Measurements from ENCODE around the gene STPG4.

The STPG4 gene

GRCh38 chr2:47070920-47071824, 83.9 kb downstream of the STPG4 start:
- peak; percentile 69 for DNase-seq (ENCODE audit: low spot score)

- no peak for DNase-seq (ENCODE audit: low spot score)
Measured at GRCh38 chr2:47070155-47070919, 84.8 kb downstream of the STPG4 start.

GRCh38 chr2:47069628-47070154, 85.4 kb downstream of the STPG4 start:
- DNase-seq (ENCODE audit: low spot score): no peak

GRCh38 chr2:47068981-47069627, 86.0 kb downstream of the STPG4 start:
- no peak for DNase-seq (ENCODE audit: low spot score)

- DNase-seq (ENCODE audit: low spot score): no peak
Measured at GRCh38 chr2:47067788-47068407, 87.2 kb downstream of the STPG4 start.

- no peak for DNase-seq (ENCODE audit: low spot score)
Measured at GRCh38 chr2:47065771-47066380, 89.2 kb downstream of the STPG4 start.

- no peak for DNase-seq (ENCODE audit: low spot score)
Measured at GRCh38 chr2:47065343-47065742, 89.8 kb downstream of the STPG4 start.

DNA sequence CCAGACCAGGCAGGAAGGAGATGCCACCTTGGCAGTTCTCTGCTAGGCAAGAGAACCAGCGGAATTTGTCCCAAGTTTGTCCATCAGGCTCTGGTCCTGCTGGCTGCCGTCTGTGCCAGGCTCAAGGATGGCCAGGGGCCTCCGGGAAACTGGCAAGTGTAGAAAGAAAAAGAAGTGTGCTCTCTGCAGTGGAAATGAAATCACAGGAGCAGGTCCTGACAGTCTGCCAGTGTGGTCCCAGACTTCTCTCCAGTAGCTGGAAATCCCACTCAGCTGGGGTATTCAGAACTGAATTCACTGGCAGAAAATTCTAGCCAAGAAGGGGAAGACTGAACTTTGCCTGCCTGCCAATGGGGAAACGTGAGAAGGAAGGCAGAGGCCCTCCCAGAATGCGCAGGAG, 91.0 kb downstream of the STPG4 start:
- no peak for DNase-seq (ENCODE audit: low spot score)

DNA sequence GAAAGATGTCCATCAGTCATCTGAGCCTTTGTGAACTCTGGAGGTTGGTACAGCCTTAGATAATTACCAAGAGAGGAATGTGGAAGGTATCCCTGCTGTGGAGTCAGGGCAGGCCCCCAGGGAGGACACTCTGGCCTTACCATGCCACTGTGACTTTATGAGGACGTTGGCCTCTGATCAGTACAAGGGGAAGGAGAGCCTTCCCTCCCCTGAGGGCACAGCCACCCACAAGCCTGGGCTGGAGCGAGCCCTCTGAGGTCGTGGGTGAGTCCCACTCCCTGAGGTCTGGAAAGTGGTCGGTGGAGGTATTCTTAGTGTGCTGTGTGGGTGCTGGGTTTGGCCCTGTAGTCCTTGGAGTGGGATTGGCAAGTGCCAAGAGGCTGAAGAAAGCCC, 91.6 kb downstream of the STPG4 start:
- no peak for DNase-seq (ENCODE audit: low spot score)

DNA sequence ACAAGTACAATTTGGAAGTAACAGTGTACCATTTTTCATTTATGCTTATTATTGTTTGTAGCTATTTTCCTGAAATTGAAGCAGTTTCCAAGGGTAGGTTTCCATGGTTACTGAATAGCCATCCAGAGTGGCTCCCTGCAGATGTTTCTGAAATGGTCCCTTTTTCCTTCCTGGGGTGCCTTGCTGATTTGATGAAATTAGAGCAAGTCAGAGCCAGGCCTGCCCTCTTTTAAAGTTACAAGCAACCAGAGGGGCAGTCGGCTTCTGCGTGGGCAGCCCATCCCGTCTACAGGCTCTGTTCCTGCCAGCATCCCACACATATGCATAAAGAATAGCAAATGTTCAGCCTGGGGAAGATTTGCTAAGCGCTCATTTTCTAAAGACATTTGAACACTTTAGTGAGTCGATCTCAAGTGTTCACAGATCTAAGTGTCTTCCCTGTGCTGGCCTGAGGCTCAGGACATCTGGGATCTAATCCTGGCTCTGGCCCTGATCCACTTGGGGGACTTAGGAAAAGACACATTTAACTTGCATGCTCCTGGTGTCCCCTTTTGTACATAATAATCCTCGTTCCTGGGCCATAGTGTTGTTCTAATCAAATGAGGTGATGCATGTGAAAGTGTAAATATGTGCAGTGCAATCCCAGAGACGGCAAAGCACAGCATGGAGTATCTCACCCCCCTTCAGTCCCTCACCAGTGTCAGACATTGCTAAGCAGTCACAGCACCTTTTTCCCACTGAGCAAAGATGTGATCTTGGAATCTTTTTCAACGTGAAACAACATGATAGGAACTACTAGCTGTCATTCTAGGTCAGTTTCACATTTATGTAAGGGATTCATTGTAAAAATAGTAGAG, 92.2 kb downstream of the STPG4 start:
- DNase-seq (ENCODE audit: low spot score): no peak

DNA sequence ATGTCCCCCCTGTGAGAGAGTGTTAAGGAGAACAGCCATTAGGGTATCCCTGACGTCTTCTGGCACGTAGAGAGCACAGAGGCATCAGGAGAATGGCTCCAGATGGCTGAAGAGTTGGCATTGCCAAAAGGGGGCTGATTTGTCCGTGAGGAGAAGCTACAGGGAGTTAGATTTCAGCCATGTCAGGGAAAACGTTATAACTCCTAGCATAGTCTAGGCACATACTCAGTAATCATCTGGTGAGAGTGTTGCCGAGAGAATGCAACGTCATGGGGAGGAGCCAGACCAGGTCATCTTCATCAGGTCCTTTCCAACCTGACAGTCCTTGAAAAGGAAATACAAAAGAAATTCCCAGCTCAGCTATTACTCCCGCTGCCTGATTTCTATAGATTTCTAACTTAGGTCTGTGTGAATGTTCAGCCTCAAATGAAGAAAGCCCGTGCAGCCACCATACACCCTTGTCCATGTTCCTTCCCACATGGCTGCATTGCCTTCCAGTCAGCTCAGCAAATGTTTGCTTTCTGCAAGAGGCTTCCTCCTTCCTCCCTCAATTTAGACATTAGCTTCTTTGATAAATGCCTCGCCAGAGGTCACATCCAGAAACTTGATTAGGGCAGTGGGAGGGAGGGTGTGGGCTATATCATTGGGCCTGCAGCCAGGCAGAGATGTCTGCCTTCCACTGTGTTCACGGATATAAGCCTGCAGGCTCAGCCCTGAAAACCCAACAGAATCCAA, 93.0 kb downstream of the STPG4 start:
- no peak for DNase-seq (ENCODE audit: low spot score)

DNA sequence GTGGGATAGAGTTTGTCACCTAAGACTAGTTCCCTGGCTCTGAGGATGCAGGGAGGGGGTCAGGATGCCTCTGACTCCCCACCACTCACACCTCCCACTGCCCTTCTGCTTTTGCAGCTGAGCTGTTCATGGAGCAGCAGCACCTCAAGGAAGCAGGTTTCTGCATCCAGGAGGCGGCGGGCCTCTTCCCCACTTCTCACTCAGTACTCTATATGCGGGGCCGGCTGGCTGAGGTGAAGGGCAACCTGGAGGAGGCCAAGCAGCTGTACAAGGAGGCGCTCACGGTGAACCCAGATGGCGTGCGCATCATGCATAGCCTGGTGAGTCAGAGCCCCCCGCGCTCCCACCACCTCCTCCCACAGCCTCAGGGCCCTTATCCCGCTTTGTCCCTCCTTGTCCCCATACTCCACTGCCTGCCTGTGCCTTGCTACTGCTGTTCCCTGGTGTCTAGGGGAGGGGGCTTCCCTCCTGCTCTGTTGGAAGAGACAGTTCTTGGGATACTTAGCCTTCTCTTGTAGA, 94.4 kb downstream of the STPG4 start:
- no peak for DNase-seq (ENCODE audit: low spot score)

DNA sequence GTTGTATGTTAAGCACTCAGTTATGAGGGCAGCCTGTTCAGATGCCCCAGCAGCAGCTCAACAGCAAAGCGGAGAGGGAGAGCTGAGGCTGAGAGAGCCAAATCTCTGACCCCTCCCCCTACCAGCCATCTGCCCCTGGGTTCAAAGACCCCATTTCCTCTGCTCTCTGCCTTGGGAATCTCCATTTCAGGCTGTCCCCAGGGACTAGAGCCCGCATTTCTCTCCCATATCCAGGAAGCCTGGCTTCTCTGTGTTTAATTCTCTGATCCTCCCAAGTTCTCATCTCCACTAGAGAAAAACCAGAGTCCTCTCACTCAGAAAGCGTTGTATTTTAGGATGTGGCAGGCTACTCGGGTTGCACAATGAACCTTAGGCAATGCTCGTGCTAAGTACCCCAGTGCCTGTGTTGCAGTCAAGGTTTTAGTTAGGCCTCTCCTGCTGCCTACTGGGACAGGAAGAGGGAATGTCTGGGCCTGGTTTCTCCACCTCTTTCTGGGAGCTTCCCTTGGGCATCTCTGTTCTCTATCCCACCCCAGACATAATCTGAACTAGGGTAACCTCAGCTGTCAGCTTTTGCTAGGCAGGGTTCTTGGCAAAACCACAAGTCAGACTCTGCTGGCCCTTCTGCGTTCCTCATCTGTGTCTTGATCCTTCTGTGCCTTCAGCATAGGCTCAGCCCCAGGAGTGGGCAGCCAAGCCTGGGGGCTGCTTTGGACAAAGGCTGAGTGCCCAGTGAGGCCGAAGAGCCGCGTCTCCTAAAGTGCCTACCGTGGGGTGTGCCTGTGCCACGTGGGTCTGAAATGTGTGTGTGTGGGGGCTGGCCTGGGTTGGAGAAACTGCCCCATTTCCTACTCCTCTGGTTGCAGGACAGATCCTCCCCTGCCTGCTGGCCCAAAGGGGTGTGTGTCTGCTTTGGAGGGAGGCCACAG, 96.8 kb downstream of the STPG4 start:
- DNase-seq (ENCODE audit: low spot score): no peak

DNA sequence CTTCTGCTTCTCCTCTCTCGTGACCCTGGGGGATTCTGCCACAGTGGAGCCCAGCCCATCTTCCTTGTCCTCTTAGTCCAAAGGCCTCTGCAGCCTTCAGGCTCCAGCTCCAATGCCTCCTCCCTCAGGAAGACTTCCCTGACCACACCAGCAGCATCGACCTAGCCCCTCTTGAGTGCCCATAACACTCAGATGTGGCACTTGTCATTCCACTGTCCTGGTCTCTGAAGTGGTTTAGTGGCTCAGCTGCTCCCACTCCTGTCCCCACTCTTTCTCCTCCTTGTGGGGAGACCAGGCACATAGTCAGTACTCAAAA, 97.5 kb downstream of the STPG4 start:
- no peak for DNase-seq (ENCODE audit: low spot score)

DNA sequence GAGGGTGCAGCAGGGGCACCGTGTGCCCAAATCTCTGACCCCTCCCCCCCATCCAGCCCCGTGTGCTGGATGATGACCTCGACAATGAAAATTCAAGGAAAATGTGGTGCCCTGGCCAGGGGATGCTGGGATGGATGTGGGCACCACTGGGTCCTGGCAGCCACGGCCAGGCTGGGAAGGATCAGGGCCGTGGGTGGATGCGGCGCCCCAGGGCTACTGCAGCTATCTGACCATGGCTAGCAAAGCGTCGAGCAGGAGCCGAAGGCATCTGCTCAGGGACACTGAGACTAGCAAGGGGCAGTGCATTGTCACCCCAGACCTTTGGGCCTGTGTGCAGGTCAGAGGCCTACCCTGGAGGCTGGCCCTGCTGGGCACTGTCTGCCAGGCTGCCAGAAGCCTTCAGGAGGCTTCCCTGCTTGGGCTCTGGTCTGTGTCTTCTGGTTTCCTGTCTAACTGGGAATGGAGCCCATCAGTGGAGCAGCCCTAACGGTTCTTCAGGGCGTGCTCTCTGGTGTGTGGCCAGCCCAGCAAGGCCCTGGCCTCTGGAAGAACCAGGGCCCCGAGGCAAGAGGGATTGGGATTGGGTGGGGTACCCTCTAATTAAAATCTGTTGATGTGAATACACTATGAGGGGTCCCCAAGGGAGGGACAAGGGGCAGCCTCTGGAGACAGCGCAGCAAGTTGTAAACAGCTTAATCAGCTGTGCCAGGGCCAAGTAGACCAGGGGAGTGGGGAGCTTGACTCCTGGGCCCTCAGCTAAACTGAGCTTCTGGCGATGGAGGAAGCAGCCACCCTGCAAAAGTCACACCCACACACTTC, 98.0 kb downstream of the STPG4 start:
- no peak for DNase-seq (ENCODE audit: low spot score)

- no peak for DNase-seq (ENCODE audit: low spot score)
Measured at GRCh38 chr2:47056374-47056773, 98.7 kb downstream of the STPG4 start.

GRCh38 chr2:47054868-47055267, 100.2 kb downstream of the STPG4 start:
- DNase-seq (ENCODE audit: low spot score): no peak

DNA sequence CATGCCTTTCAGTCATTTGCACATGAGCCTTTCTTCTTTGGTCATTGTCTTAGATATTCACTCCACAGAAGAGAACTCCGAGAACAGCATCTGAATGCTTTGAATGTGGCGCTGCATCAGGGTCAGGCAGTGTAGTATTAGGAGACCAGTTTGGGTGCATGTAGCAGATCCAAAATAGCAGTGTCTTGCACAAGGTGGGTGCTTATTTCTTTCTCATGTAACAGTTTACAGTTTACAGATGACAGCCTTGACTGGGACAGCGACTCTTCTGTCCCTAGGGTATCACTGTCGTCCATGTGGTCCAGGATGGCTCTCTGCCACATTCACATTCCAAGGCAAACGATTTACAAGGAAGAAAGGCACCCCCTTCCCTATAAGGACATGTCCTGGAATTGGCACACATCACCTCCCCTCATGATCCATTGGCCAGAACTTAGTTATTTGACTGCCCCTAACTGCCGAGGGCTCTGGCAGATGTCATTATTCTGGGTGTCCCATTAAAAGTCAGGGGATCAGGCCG, 101.0 kb downstream of the STPG4 start:
- no peak for DNase-seq (ENCODE audit: low spot score)
